Neural progenitor cell (in vitro differentiated cells): ENCODE data around the gene ITGB8.

Source experiments
- CTCF ChIP-seq: fragments of 200-600 bp; sonication (generic); IDR thresholded peaks from 2 replicates; pipeline ENCODE4 v1.5.1; 2017; ENCODE audit warnings: antibody characterized with exemption, mild to moderate bottlenecking
- EZH2 ChIP-seq: fragments of 200-600 bp; sonication (generic); IDR thresholded peaks from 2 replicates; pipeline ENCODE4 v1.6.1; 2017; ENCODE audit warnings: antibody characterized with exemption, mild to moderate bottlenecking, moderate library complexity
- EZH2phosphoT487 ChIP-seq: fragments of 200-600 bp; sonication (generic); IDR thresholded peaks from 2 replicates; pipeline ENCODE4 v1.6.1; 2017; ENCODE audit warnings: antibody characterized with exemption

- TF ChIP-seq CTCF: no peak
- TF ChIP-seq EZH2: no peak
- TF ChIP-seq EZH2phosphoT487: no peak
These were observed 13.2 kb downstream of the ITGB8 start for GRCh38 chr7:20343941-20344340.
